Gastroesophageal sphincter (tissue), 2 donors: Measurements from ENCODE around the gene TWIST2.

ENCODE experiments used
- POLR2A ChIP-seq, 2 donors: fragments of 450-650 bp; IDR thresholded peaks; one replicate each; pipeline ENCODE4 v1.6.1; 2017; ENCODE audit warnings: antibody characterized with exemption in 2 of 2, mild to moderate bottlenecking in 2 of 2, moderate library complexity in 1 of 2
- POLR2AphosphoS5 ChIP-seq: sonication (generic); formaldehyde crosslinking; IDR thresholded peaks from one replicate; pipeline ENCODE4 v1.6.1; 2017; ENCODE audit warnings: antibody characterized with exemption

DNA sequence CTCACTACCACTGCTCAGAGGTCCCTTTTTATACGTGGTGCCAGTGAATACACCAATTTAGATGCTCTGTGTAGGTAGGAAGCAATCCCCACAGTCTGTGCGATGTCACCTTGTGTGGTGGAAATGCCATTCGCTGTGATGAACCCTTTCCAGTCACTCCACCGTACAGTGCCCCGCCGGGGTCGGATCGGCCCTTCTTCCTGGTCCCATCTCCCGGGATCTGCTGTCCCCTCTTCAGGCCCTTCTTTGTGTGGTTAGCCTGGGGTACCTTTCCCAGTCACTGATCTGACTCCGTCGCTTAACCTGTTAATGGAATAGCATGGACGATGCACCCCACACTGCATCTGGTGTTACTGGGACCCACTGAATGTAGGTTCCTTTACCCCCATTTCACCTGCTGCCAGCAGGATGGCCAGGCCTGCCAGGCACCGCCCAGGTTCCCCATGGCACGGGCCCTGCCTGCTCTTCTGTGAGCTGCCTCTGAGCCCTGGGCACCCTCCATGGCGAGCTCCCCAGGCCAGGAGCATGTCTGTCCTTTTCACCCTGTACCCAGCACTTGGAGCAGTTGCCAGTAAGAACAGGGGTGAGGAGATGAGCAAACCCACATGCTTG, 18.0 kb downstream of the TWIST2 start:
- no peak for TF ChIP-seq POLR2A (IDR thresholded peaks at IDR 0.05)
- no peak for TF ChIP-seq POLR2AphosphoS5
